BLaER1 (cell line): ENCODE results near the gene CFAP126.

ENCODE experiments used
- H3K27ac ChIP-seq: shearing (Covaris generic); formaldehyde crosslinking; 2 replicates; pipeline ENCODE4 v1.8.1; 2022
- H3K27me3 ChIP-seq: shearing (Covaris generic); formaldehyde crosslinking; 2 replicates; pipeline ENCODE4 v1.8.1; 2022
- H3K36me3 ChIP-seq: shearing (Covaris generic); formaldehyde crosslinking; 2 replicates; pipeline ENCODE4 v1.8.1; 2022
- H3K4me1 ChIP-seq: shearing (Covaris generic); formaldehyde crosslinking; 2 replicates; pipeline ENCODE4 v1.8.1; 2022
- H3K4me2 ChIP-seq: shearing (Covaris generic); formaldehyde crosslinking; 2 replicates; pipeline ENCODE4 v1.8.1; 2022
- H3K4me3 ChIP-seq: shearing (Covaris generic); formaldehyde crosslinking; 2 replicates; pipeline ENCODE4 v1.8.1; 2022
- H3K9ac ChIP-seq: shearing (Covaris generic); formaldehyde crosslinking; 2 replicates; pipeline ENCODE4 v1.8.1; 2022
- H3K9me3 ChIP-seq: shearing (Covaris generic); formaldehyde crosslinking; 2 replicates; pipeline ENCODE4 v1.8.1; 2022
- H4K20me1 ChIP-seq: shearing (Covaris generic); formaldehyde crosslinking; 2 replicates; pipeline ENCODE4 v1.8.1; 2022
- Cebpa-rat ChIP-seq: shearing (Covaris generic); IDR thresholded peaks from 2 replicates; pipeline ENCODE4 v1.8.1; 2022

CFAP126 gene

DNA sequence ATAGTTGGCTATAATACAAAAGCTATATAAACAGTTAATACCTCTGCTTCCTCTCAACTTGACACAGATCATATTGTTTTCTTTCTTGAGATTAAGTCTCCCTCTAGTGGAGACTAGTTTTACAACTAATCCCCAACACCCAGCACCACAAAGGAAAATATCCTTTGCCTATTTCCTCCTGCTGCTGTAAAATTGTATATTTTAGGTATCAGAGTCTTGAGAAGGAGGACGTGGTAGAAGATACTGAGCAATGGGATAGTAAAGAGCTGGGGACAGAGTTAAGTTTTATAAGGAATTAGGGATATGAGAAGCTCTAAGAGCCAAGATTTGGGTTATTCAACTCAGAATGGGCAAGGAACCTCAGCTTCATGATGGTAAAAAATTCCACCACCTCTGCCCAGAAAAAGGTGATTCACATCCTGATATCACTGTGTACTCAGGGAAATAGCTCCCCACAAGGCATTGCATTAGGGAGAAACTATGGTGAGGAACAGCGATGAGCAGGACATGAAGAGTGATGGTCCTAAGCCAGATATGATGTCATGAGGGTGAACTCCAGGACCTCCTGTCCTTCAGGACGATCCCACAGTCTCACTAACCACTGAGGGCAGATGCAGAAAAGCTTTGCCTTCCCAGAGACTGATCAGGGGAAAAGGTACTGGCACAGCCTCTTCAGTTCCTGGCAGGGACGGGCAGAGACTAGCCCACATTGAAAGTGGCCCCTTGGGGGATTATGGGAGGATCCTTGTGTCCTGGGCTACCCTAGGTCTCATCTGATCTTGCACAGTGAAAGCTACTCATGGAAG is 14.7 kb upstream of the CFAP126 start:
- no peak overlapping the region for H3K4me3 ChIP-seq
- no peaks in the 10 kb centered on the region for H3K27me3 ChIP-seq
- H3K36me3 ChIP-seq = no peaks in the 10 kb centered on the region
- peaks cover 14% of the 10 kb centered on the region for H3K4me1 ChIP-seq
- H3K9me3 ChIP-seq = no peaks in the 10 kb centered on the region
- H3K4me2 ChIP-seq = no peak overlapping the region
- TF ChIP-seq Cebpa-rat = no peak
- no peak overlapping the region for H3K27ac ChIP-seq
- H3K9ac ChIP-seq = no peak overlapping the region
- no peaks in the 10 kb centered on the region for H4K20me1 ChIP-seq

DNA sequence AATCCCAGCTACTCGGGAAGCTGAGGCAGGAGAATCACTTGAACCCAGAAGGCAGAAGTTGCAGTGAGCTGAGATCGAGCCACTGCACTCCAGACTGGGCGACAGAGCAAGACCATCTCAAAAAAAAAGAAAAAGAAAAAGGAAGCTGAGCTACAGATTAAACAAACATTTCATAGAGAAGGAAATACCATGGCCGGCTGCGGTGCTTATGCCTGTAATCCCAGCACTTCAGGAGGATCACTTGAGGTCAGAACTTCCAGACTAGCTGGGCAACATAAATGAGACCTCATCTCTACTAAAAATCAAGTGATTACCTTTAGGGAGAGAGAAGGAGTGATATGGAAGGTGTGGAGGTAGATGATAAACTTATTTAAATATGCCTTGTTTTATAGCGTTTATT is 14.0 kb upstream of the CFAP126 start:
- H3K9me3 ChIP-seq = no peaks in the 10 kb centered on the region
- H4K20me1 ChIP-seq = no peaks in the 10 kb centered on the region
- H3K4me3 ChIP-seq = no peak overlapping the region
- H3K36me3 ChIP-seq = no peaks in the 10 kb centered on the region
- H3K4me1 ChIP-seq = peaks cover 14% of the 10 kb centered on the region
- TF ChIP-seq Cebpa-rat = no peak
- H3K27me3 ChIP-seq = no peaks in the 10 kb centered on the region
- H3K9ac ChIP-seq = no peak overlapping the region
- H3K27ac ChIP-seq = no peak overlapping the region
- H3K4me2 ChIP-seq = no peak overlapping the region

DNA sequence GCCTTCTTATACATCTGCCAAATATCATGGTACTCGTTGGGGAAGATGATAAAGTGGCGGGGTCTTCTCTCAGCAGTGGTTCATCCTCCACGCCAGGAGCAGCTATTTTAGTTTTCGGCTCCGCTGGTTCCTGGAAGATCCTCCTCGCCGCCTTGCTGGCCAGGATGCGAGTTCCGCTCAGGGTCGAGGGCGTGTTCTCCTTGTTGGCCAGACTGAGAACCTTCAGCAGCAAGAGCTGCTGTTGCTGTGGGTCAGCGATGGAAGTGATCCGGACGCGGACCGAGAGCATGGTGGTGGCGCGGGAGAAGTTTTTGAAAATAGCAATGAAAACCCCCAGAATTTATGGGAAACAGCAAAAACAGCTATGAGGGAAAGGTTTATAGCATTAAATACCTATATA is 11.4 kb upstream of the CFAP126 start:
- Histone ChIP-seq H3K27ac (no peak overlapping the region), H3K4me1 (peaks cover 16% of the 10 kb centered on the region), H4K20me1 (no peaks in the 10 kb centered on the region), H3K9ac (no peak overlapping the region), H3K36me3 (no peaks in the 10 kb centered on the region), H3K4me3 (no peak overlapping the region), H3K4me2 (no peak overlapping the region), H3K27me3 (no peaks in the 10 kb centered on the region), H3K9me3 (no peaks in the 10 kb centered on the region)
- no peak for TF ChIP-seq Cebpa-rat

DNA sequence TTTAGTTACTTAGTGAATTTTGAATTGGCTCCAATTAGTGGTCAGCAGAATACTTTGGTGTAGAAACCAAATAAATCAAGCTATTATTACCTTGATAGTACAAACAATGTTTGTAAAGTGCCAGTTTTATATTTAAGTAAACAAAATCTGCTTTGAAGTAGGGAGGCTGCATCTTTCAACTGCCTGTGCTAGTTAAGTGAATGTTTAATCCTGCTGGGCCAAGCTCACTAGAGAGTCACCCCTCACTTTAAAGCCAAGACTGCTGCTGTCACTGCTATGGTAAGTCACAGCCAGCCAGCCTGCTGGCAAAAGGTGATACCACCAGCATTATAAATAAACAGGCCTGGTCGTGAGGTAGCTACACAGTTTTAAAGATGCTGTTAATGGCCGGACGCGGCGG is 10.3 kb upstream of the CFAP126 start:
- TF ChIP-seq Cebpa-rat = no peak
- Histone ChIP-seq H4K20me1 (no peaks in the 10 kb centered on the region), H3K4me1 (peaks cover 20% of the 10 kb centered on the region), H3K9ac (no peak overlapping the region), H3K4me2 (no peak overlapping the region), H3K4me3 (no peak overlapping the region), H3K27me3 (no peaks in the 10 kb centered on the region), H3K9me3 (no peaks in the 10 kb centered on the region), H3K36me3 (no peaks in the 10 kb centered on the region), H3K27ac (no peak overlapping the region)

DNA sequence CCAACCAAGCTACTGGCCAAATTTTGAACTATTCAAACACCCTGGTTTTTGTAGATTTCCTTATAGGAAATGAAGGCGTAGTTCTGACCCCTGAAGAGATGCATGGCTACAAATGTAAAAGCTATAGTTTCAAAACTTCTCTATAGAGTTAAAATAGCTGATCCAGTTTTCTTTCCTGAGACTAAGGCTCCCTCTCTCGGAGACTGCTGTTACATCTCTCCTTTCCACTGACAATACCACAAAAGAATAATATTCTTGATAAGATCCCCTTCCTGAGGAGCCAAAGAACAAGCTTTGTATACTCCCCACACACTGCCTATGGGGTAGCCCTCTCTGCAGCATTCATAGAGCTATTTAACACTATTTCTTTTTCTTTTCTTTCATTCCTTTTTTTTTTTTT is 6.7 kb upstream of the CFAP126 start:
- Histone ChIP-seq H3K4me3 (no peak overlapping the region), H3K4me2 (no peak overlapping the region), H3K36me3 (no peaks in the 10 kb centered on the region), H3K9me3 (no peaks in the 10 kb centered on the region), H3K27me3 (no peaks in the 10 kb centered on the region), H4K20me1 (no peaks in the 10 kb centered on the region), H3K27ac (no peak overlapping the region), H3K4me1 (peaks cover 6% of the 10 kb centered on the region; the same call in 1 of the 2 replicates), H3K9ac (no peak overlapping the region)
- TF ChIP-seq Cebpa-rat = no peak

DNA sequence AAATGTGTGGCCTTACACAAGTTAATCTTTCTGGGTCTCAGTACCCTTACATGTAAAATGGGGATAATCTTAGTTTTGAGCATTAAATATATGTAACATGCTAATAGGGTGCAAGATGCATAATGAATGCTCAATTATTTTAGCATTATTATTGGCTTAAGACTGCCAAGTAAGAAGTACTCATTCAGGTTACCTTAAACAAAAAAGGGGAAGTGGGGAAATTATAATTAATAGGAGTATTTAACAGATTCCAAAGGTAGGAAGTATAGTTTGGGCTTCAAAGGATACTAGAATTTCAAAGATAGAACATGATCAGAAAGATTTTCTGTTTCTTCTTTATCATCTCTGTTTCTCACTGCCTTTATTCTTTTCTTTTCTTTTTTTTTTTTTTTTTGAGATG is 5.8 kb upstream of the CFAP126 start:
- no peak overlapping the region for H3K4me2 ChIP-seq
- H3K9me3 ChIP-seq = no peaks in the 10 kb centered on the region
- H3K9ac ChIP-seq = no peak overlapping the region
- no peak overlapping the region for H3K4me3 ChIP-seq
- TF ChIP-seq Cebpa-rat = no peak
- H3K27ac ChIP-seq = no peak overlapping the region
- peaks cover 6% of the 10 kb centered on the region; the same call in 1 of the 2 replicates for H3K4me1 ChIP-seq
- no peaks in the 10 kb centered on the region for H4K20me1 ChIP-seq
- H3K36me3 ChIP-seq = no peaks in the 10 kb centered on the region
- H3K27me3 ChIP-seq = no peaks in the 10 kb centered on the region

DNA sequence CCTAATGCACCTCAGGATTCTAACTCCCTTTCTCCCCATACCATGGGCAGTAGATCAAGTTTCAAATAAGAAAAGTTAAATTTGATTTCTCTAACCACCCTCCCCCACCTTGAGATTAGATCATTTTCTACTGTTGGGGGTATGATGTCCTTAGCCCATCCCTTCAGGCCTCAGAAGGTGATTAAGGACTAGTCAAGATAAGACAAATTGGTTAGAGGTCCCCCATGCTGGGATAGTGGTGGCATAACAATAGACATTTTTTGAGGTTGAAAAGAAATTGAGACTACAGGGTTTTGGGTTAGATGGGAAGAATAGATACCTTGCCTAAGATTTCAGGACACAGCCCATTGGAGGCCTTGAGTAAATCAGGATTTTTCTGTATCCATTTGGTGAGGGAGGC is 2.5 kb downstream of the CFAP126 start:
- Histone ChIP-seq H3K36me3 (peaks cover 39% of the 10 kb centered on the region), H3K9me3 (no peaks in the 10 kb centered on the region), H4K20me1 (no peaks in the 10 kb centered on the region), H3K4me1 (peaks cover 8% of the 10 kb centered on the region), H3K9ac (no peak overlapping the region), H3K4me2 (no peak overlapping the region), H3K27ac (no peak overlapping the region), H3K4me3 (no peak overlapping the region), H3K27me3 (no peaks in the 10 kb centered on the region)
- TF ChIP-seq Cebpa-rat = no peak

DNA sequence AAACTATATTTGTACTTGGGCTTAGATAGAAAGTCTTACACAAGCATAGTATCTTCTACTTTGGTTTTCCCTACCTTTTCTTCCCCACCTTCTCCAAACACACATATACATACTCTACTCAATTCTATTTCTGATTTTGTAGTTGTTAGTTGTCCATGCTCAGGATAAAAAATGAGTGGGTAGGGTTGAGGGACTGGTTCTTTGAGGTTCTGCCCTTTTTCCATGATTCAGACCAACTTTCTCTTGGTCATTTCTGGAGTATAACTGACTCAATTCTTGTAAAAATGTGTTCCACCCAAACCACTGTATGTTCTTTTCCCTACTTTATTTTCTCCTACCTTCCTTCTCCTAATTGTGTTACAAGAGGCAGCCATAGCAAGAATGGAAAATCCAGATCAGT is 3.3 kb downstream of the CFAP126 start:
- no peaks in the 10 kb centered on the region for H3K27me3 ChIP-seq
- H4K20me1 ChIP-seq = no peaks in the 10 kb centered on the region
- H3K27ac ChIP-seq = no peak overlapping the region
- no peak overlapping the region for H3K4me2 ChIP-seq
- H3K9me3 ChIP-seq = no peaks in the 10 kb centered on the region
- H3K9ac ChIP-seq = no peak overlapping the region
- no peak for TF ChIP-seq Cebpa-rat
- no peak overlapping the region for H3K4me3 ChIP-seq
- peaks cover 10% of the 10 kb centered on the region for H3K4me1 ChIP-seq
- H3K36me3 ChIP-seq = peaks cover 44% of the 10 kb centered on the region

DNA sequence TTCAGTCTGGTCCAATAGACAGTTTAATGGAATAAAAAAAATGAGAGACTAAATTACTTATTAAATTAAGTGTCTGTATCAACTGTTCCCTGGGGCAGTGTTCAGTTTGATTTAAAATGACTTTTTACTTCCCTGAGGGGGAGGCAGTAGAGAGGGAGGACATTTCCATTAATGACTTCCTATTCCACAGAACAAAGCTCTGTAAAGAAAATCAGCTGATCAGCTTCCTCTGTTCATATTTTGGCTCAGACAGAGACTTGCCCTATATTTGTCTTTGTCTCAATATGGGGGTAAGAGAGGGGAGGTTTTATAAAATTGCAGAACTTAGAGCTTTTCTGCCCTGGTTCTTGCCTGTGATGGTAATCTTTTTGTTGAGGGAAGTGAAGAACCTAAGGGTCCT is 8.4 kb downstream of the CFAP126 start:
- no peak overlapping the region for H3K27ac ChIP-seq
- no peak overlapping the region for H3K4me3 ChIP-seq
- H3K36me3 ChIP-seq = peaks cover 48% of the 10 kb centered on the region
- TF ChIP-seq Cebpa-rat = no peak
- H3K4me1 ChIP-seq = peaks cover 28% of the 10 kb centered on the region
- H3K9me3 ChIP-seq = no peaks in the 10 kb centered on the region
- H3K9ac ChIP-seq = no peak overlapping the region
- H4K20me1 ChIP-seq = no peaks in the 10 kb centered on the region
- no peak overlapping the region for H3K4me2 ChIP-seq
- H3K27me3 ChIP-seq = no peaks in the 10 kb centered on the region

DNA sequence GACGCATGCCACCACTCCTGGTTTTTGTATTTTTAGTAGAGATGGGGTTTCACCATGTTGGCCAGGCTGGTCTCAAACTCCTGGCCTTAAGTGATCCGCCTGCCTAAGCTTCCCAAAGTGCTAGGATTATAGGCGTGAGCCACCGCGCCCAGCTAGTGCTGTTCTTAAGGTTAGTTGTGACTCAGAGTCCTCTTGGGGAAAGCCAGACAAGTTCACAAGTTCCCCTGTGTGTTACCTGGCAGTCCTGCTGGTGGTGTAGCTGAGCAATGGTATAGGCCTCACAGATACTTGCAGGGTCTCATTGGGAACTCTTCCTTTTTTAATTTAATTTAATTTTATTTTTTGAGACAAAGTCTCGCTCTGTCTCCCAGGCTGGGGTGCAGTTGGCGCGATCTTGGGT is 10.6 kb downstream of the CFAP126 start:
- Histone ChIP-seq H3K4me3 (no peak overlapping the region), H3K27ac (no peak overlapping the region), H3K27me3 (no peaks in the 10 kb centered on the region), H3K9me3 (no peaks in the 10 kb centered on the region), H3K36me3 (peaks cover 39% of the 10 kb centered on the region), H4K20me1 (no peaks in the 10 kb centered on the region), H3K4me2 (peak overlapping the region; percentile 11; the same call in 1 of the 2 replicates), H3K4me1 (peaks cover 31% of the 10 kb centered on the region), H3K9ac (no peak overlapping the region)
- no peak for TF ChIP-seq Cebpa-rat
